Peyer's patch (tissue), 4 donors: ENCODE data around the gene CXorf49B.
"Not testable (repeated sequence)": the region's sequence is repeated elsewhere in the genome, so short reads cannot be mapped to it uniquely, and the experiment has no call there.

Experiments used
- CTCF ChIP-seq, 6 experiments: fragments of 450-650 bp in 4 of 6; fragments of 200-600 bp in 2 of 6; sonication (generic) in 1 of 6; IDR thresholded peaks; one replicate each; pipeline ENCODE4 v1.5.1; 2017 to 2019; ENCODE audit warnings: antibody characterized with exemption in 6 of 6, mild to moderate bottlenecking in 3 of 6, moderate library complexity in 1 of 6
- POLR2A ChIP-seq, 2 donors: fragments of 450-650 bp; IDR thresholded peaks; one replicate each; pipeline ENCODE4 v1.5.1; 2017; ENCODE audit warnings: antibody characterized with exemption in 2 of 2, mild to moderate bottlenecking in 2 of 2, moderate library complexity in 2 of 2

GRCh38 chrX:71763049-71763448 is at the start of gene CXorf49B:
- not testable (repeated sequence) for TF ChIP-seq POLR2A, CTCF (IDR thresholded peaks at IDR 0.05)
